Epithelial cell of proximal tubule (primary cell): ENCODE data around the gene RAB8B. TPM values are rescaled to one million over a fixed set of nuclear protein-coding genes. Genes with fewer than 3 reads are reported as not detected.

ENCODE experiments used
- DNase-seq: peaks from one replicate; pipeline ENCODE4 v3.0.0-alpha.2; 2011; ENCODE audit warnings: low read depth
- H3K4me3 ChIP-seq: 2 replicates; pipeline ENCODE4 v1.5.1; 2011; ENCODE audit warnings: low read depth, mild to moderate bottlenecking, low read length
- CTCF ChIP-seq: conservative IDR thresholded peaks from 2 replicates; pipeline ENCODE4 v1.5.1; 2012; ENCODE audit warnings: low read depth, mild to moderate bottlenecking, low read length
- total RNA-seq: library from RNA; depleted of rRNA; stranded (reverse); fragments of >200 nt; gene quantifications from 2 replicates; pipeline ENCODE4 v1.2.3, GENCODE V29; 2015

The RAB8B gene
- total RNA-seq, result 20.9 and 27.0 TPM in 2 replicates

GRCh38 chr15:63188926-63189871 lies at the start of gene RAB8B:
Gene RAB8B, plus strand, starts transcription at chr15:63189606. Its CDS starts 19 bp downstream, at chr15:63189625.
- TF ChIP-seq CTCF, result no peak
- DNase-seq, result no peak

GRCh38 chr15:63140936-63141335 lies 48.5 kb upstream of the RAB8B start:
- DNase-seq, result no peak
- no peak for TF ChIP-seq CTCF
- H3K4me3 ChIP-seq, result no peak overlapping the region

More at GRCh38 chr15:63188926-63189871, at the start of gene RAB8B:
- peak within 1 kb of the TSS; percentile 85 for H3K4me3 ChIP-seq

- H3K4me3 ChIP-seq, result no peak overlapping the region
- DNase-seq, result no peak
- no peak for TF ChIP-seq CTCF
Observed at GRCh38 chr15:63145426-63145825, 44.0 kb upstream of the RAB8B start.

- no peak for DNase-seq
- peak; percentile 26 for TF ChIP-seq CTCF
- H3K4me3 ChIP-seq, result no peak overlapping the region
Observed at GRCh38 chr15:63146684-63147083, 42.7 kb upstream of the RAB8B start.

- no peak for DNase-seq
- no peak for TF ChIP-seq CTCF
- H3K4me3 ChIP-seq, result no peak overlapping the region
Observed at GRCh38 chr15:63151665-63152064, 37.7 kb upstream of the RAB8B start.

- peak overlapping the region; percentile 92 for H3K4me3 ChIP-seq
- DNase-seq, result no peak
- TF ChIP-seq CTCF, result no peak
Observed at GRCh38 chr15:63155486-63155885, 33.9 kb upstream of the RAB8B start.
